ENCODE measurements around the gene TOMM20. TPM values are rescaled to one million over a fixed set of nuclear protein-coding genes. Genes with fewer than 3 reads are reported as not detected.
A peak's percentile ranks its signal among the peaks of the same experiment; 100 is the strongest.

The TOMM20 gene
- total RNA-seq, 1 donor from 2014 or later, result 100 TPM

- TF ChIP-seq CTCF (IDR thresholded peaks at IDR 0.05), result no peak
- H3K27ac Mint-ChIP-seq (ENCODE audit: unreplicated experiment), result peak overlapping the region; percentile 99
- H3K4me1 Mint-ChIP-seq (ENCODE audit: unreplicated experiment), result peaks cover 26% of the 10 kb centered on the region
- H3K27me3 Mint-ChIP-seq (ENCODE audit: unreplicated experiment), result no peaks in the 10 kb centered on the region
- H3K36me3 Mint-ChIP-seq (ENCODE audit: unreplicated experiment), result peaks cover 25% of the 10 kb centered on the region
- no peak for DNase-seq (ENCODE audit: extremely low spot score, unreplicated experiment)
- H3K9me3 Mint-ChIP-seq (ENCODE audit: unreplicated experiment), result no peaks in the 10 kb centered on the region
- H3K4me3 Mint-ChIP-seq (ENCODE audit: unreplicated experiment), result no peak overlapping the region
Observed at GRCh38 chr1:235129774-235130570, 1.3 kb upstream of the TOMM20 start.

- Mint-ChIP-seq H3K4me3 (ENCODE audit: unreplicated experiment) (peak overlapping the region; percentile 98), H3K36me3 (ENCODE audit: unreplicated experiment) (peaks cover 20% of the 10 kb centered on the region), H3K4me1 (ENCODE audit: unreplicated experiment) (peaks cover 39% of the 10 kb centered on the region), H3K27ac (ENCODE audit: unreplicated experiment) (peak overlapping the region; percentile 99), H3K27me3 (ENCODE audit: unreplicated experiment) (no peaks in the 10 kb centered on the region), H3K9me3 (ENCODE audit: unreplicated experiment) (no peaks in the 10 kb centered on the region)
- TF ChIP-seq CTCF (IDR thresholded peaks at IDR 0.05), result no peak
- DNase-seq (ENCODE audit: extremely low spot score, unreplicated experiment), result peak; percentile 71
Observed at GRCh38 chr1:235127732-235128455, 743 bp downstream of the TOMM20 start.

- peak overlapping the region; percentile 99 for H3K27ac Mint-ChIP-seq (ENCODE audit: unreplicated experiment)
- H3K4me3 Mint-ChIP-seq (ENCODE audit: unreplicated experiment), result peak overlapping the region; percentile 98
- no peak for TF ChIP-seq CTCF (IDR thresholded peaks at IDR 0.05)
- no peaks in the 10 kb centered on the region for H3K9me3 Mint-ChIP-seq (ENCODE audit: unreplicated experiment)
- H3K4me1 Mint-ChIP-seq (ENCODE audit: unreplicated experiment), result peaks cover 45% of the 10 kb centered on the region
- H3K27me3 Mint-ChIP-seq (ENCODE audit: unreplicated experiment), result no peaks in the 10 kb centered on the region
- no peak for DNase-seq (ENCODE audit: extremely low spot score, unreplicated experiment)
- H3K36me3 Mint-ChIP-seq (ENCODE audit: unreplicated experiment), result peaks cover 16% of the 10 kb centered on the region
Observed at GRCh38 chr1:235127203-235127602, 1.4 kb downstream of the TOMM20 start.

GRCh38 chr1:235124665-235125064 is 4.0 kb downstream of the TOMM20 start:
- TF ChIP-seq CTCF (IDR thresholded peaks at IDR 0.05), result no peak
- H3K9me3 Mint-ChIP-seq (ENCODE audit: unreplicated experiment), result no peaks in the 10 kb centered on the region
- H3K27ac Mint-ChIP-seq (ENCODE audit: unreplicated experiment), result no peak overlapping the region
- H3K4me3 Mint-ChIP-seq (ENCODE audit: unreplicated experiment), result no peak overlapping the region
- H3K36me3 Mint-ChIP-seq (ENCODE audit: unreplicated experiment), result peaks cover 19% of the 10 kb centered on the region
- H3K4me1 Mint-ChIP-seq (ENCODE audit: unreplicated experiment), result peaks cover 47% of the 10 kb centered on the region
- DNase-seq (ENCODE audit: extremely low spot score, unreplicated experiment), result no peak
- no peaks in the 10 kb centered on the region for H3K27me3 Mint-ChIP-seq (ENCODE audit: unreplicated experiment)

- Mint-ChIP-seq H3K4me1 (ENCODE audit: unreplicated experiment) (peaks cover 45% of the 10 kb centered on the region), H3K36me3 (ENCODE audit: unreplicated experiment) (peaks cover 21% of the 10 kb centered on the region), H3K9me3 (ENCODE audit: unreplicated experiment) (no peaks in the 10 kb centered on the region), H3K4me3 (ENCODE audit: unreplicated experiment) (no peak overlapping the region), H3K27ac (ENCODE audit: unreplicated experiment) (no peak overlapping the region), H3K27me3 (ENCODE audit: unreplicated experiment) (no peaks in the 10 kb centered on the region)
- no peak for TF ChIP-seq CTCF (IDR thresholded peaks at IDR 0.05)
- no peak for DNase-seq (ENCODE audit: extremely low spot score, unreplicated experiment)
Observed at GRCh38 chr1:235124111-235124510, 4.5 kb downstream of the TOMM20 start.
